Liver (tissue), 9 donors: ENCODE results near the gene HOXC6. TPM values are rescaled to one million over a fixed set of nuclear protein-coding genes. Genes with fewer than 3 reads are reported as not detected.

ENCODE experiments used
- DNase-seq: peaks from one replicate; pipeline ENCODE4 v3.0.0-alpha.2; 2017; ENCODE audit warnings: low spot score
- H3K27ac ChIP-seq, 2 donors: one replicate each; pipeline ENCODE4 v1.7.0; 2013; ENCODE audit warnings: inconsistent platforms in 2 of 2, low read length in 2 of 2, control low read depth in 1 of 2, low read depth in 1 of 2, mild to moderate bottlenecking in 1 of 2
- H3K27me3 ChIP-seq, 4 donors: one replicate each; pipeline versions ENCODE4 v1.6.1 to v1.7.0; 2013; ENCODE audit warnings: low read length in 3 of 4, inconsistent platforms in 1 of 4, mild to moderate bottlenecking in 1 of 4, moderate library complexity in 1 of 4; ENCODE audit not compliant: control insufficient read depth in 4 of 4, insufficient read depth in 4 of 4
- H3K36me3 ChIP-seq, 4 donors: one replicate each; pipeline versions ENCODE4 v1.6.1 to v1.7.0; 2013; ENCODE audit warnings: low read length in 3 of 4, mild to moderate bottlenecking in 3 of 4, low read depth in 1 of 4, moderate library complexity in 1 of 4; ENCODE audit not compliant: control insufficient read depth in 4 of 4, insufficient read depth in 3 of 4
- H3K4me1 ChIP-seq, 4 donors: one replicate each; pipeline versions ENCODE4 v1.6.1 to v1.7.0; 2013; ENCODE audit warnings: low read length in 3 of 4, mild to moderate bottlenecking in 3 of 4, moderate library complexity in 1 of 4; ENCODE audit not compliant: control insufficient read depth in 4 of 4, insufficient read depth in 4 of 4
- H3K4me3 ChIP-seq, 3 donors: one replicate each; pipeline versions ENCODE4 v1.6.1 to v1.7.0; 2013; ENCODE audit warnings: low read length in 3 of 3, control low read depth in 1 of 3, low read depth in 1 of 3, mild to moderate bottlenecking in 1 of 3
- H3K9ac ChIP-seq, 2 donors: one replicate each; pipeline ENCODE4 v1.7.0; 2013; ENCODE audit warnings: low read length in 2 of 2, mild to moderate bottlenecking in 2 of 2, moderate library complexity in 2 of 2, control low read depth in 1 of 2, low read depth in 1 of 2
- H3K9me3 ChIP-seq, 4 donors: one replicate each; pipeline versions ENCODE4 v1.6.1 to v1.7.0; 2013; ENCODE audit warnings: low read length in 3 of 4; ENCODE audit not compliant: control insufficient read depth in 4 of 4
- ATF3 ChIP-seq: IDR thresholded peaks from 2 replicates; pipeline ENCODE4 v1.6.1; 2016; ENCODE audit warnings: antibody characterized with exemption
- CTCF ChIP-seq: fragments of 150-350 bp; IDR thresholded peaks from 2 replicates; pipeline ENCODE4 v1.5.1; 2017; ENCODE audit warnings: improper control_type of control experiment, low read depth, low read length; ENCODE audit not compliant: missing input control
- EGR1 ChIP-seq, 2 donors: IDR thresholded peaks; 2 replicates each; pipeline ENCODE4 v1.6.1; 2016 to 2018; ENCODE audit warnings: antibody characterized with exemption in 2 of 2, low read depth in 2 of 2
- FOXA1 ChIP-seq: IDR thresholded peaks from 2 replicates; pipeline ENCODE4 v1.6.1; 2016; ENCODE audit warnings: antibody characterized with exemption
- FOXA2 ChIP-seq: IDR thresholded peaks from 2 replicates; pipeline ENCODE4 v1.6.1; 2016; ENCODE audit warnings: antibody characterized with exemption
- GABPA ChIP-seq, 2 donors: IDR thresholded peaks in 1 of 2; conservative IDR thresholded peaks in 1 of 2; 2 replicates each; pipeline ENCODE4 v1.6.1; 2016; ENCODE audit warnings: antibody characterized with exemption in 2 of 2, mild to moderate bottlenecking in 1 of 2, moderate library complexity in 1 of 2
- HNF4A ChIP-seq, 2 donors: conservative IDR thresholded peaks; 2 replicates each; pipeline ENCODE4 v1.6.1; 2016; ENCODE audit warnings: antibody characterized with exemption in 2 of 2, mild to moderate bottlenecking in 2 of 2
- HNF4G ChIP-seq: IDR thresholded peaks from 2 replicates; pipeline ENCODE4 v1.6.1; 2016; ENCODE audit warnings: antibody characterized with exemption
- JUND ChIP-seq, 2 donors: IDR thresholded peaks; 2 replicates each; pipeline ENCODE4 v1.6.1; 2016; ENCODE audit warnings: antibody characterized with exemption in 2 of 2
- MAX ChIP-seq: IDR thresholded peaks from 2 replicates; pipeline ENCODE4 v1.6.1; 2016; ENCODE audit warnings: antibody characterized with exemption
- REST ChIP-seq: IDR thresholded peaks from 2 replicates; pipeline ENCODE4 v1.6.1; 2016; ENCODE audit warnings: antibody characterized with exemption, mild to moderate bottlenecking
- RXRA ChIP-seq, 2 donors: IDR thresholded peaks; 2 replicates each; pipeline ENCODE4 v1.6.1; 2017 to 2018; ENCODE audit warnings: antibody characterized with exemption in 2 of 2, mild to moderate bottlenecking in 1 of 2
- SP1 ChIP-seq: IDR thresholded peaks from 2 replicates; pipeline ENCODE4 v1.6.1; 2018; ENCODE audit warnings: antibody characterized with exemption, mild to moderate bottlenecking
- YY1 ChIP-seq: IDR thresholded peaks from 2 replicates; pipeline ENCODE4 v1.6.1; 2016; ENCODE audit warnings: antibody characterized with exemption, mild to moderate bottlenecking
- ZBTB33 ChIP-seq: IDR thresholded peaks from 2 replicates; pipeline ENCODE4 v1.6.1; 2016; ENCODE audit warnings: antibody characterized with exemption
- WGBS: extraction: QIAGEN DNeasy Blood & Tissue Kit; methylation state at CpG from one replicate; pipeline ENCODE4 v1.1.7; 2013; 5-methylcytosine and 5-hydroxymethylcytosine counted together
- polyA plus RNA-seq, 2 donors: library from polyadenylated mRNA; stranded (reverse) in 1 of 2; unstranded in 1 of 2; fragments of 200-250 nt in 1 of 2; fragments of >200 nt in 1 of 2; fragmentation: Nextera tagmentation in 1 of 2; extraction: Ambion mirVana in 1 of 2; gene quantifications; one replicate each; pipeline versions ENCODE4 v1.2.1 to v1.2.3, GENCODE V29; 2013 to 2015
- total RNA-seq, 2 donors: library from RNA; depleted of rRNA; stranded (reverse); fragments of >200 nt; gene quantifications; one replicate each; pipeline ENCODE4 v1.2.3, GENCODE V29; 2014
- donor health status: healthy.
- donor health status: healthy.
- donor health status: healthy.
- donor health status: healthy.
- donor health status: healthy.

The HOXC6 gene
- total and polyA plus RNA-seq, 4 donors = 0.33 TPM; not detected in 3

GRCh38 chr12:53997204-53998109 is 30.8 kb upstream of the HOXC6 start (continued):
- no peak for TF ChIP-seq REST
- no peak for TF ChIP-seq SP1
- TF ChIP-seq MAX = no peak
- TF ChIP-seq HNF4G = no peak
- no peak for TF ChIP-seq GABPA (IDR thresholded peaks at IDR 0.05 in 1 of 2, conservative IDR thresholded peaks at IDR 0.05 in 1 of 2)

GRCh38 chr12:53998110-53998899 is 29.9 kb upstream of the HOXC6 start:
- Histone ChIP-seq H3K27ac (no peak overlapping the region), H3K36me3 (no peaks in the 10 kb centered on the region), H3K9ac (no peak overlapping the region), H3K4me3 (no peak overlapping the region), H3K9me3 (no peaks in the 10 kb centered on the region), H3K4me1 (peaks cover 15 to 27% (median 19%) of the 10 kb centered on the region in 4 donors), H3K27me3 (peaks cover 10 to 61% (median 18%) of the 10 kb centered on the region in 4 donors)
- no peak for DNase-seq
- 9% methylated on average over 11 of the region's 11 CpGs for WGBS
- no peak for TF ChIP-seq GABPA (IDR thresholded peaks at IDR 0.05 in 1 of 2, conservative IDR thresholded peaks at IDR 0.05 in 1 of 2)
- TF ChIP-seq CTCF = no peak
- no peak for TF ChIP-seq YY1
- TF ChIP-seq HNF4A (conservative IDR thresholded peaks at IDR 0.05) = no peak

GRCh38 chr12:53998900-53999236 is 29.4 kb upstream of the HOXC6 start:
- Histone ChIP-seq H3K4me1 (peaks cover 15 to 27% (median 19%) of the 10 kb centered on the region in 4 donors), H3K27me3 (peaks cover 9 to 59% (median 16%) of the 10 kb centered on the region in 4 donors), H3K9ac (no peak overlapping the region), H3K4me3 (no peak overlapping the region), H3K9me3 (no peaks in the 10 kb centered on the region), H3K36me3 (no peaks in the 10 kb centered on the region), H3K27ac (no peak overlapping the region)
- no peak for DNase-seq
- TF ChIP-seq JUND (IDR thresholded peaks at IDR 0.05) (no peak), FOXA2 (no peak), YY1 (no peak), FOXA1 (no peak), CTCF (no peak), ATF3 (no peak), GABPA (IDR thresholded peaks at IDR 0.05 in 1 of 2, conservative IDR thresholded peaks at IDR 0.05 in 1 of 2) (no peak), ZBTB33 (no peak), HNF4G (no peak), HNF4A (conservative IDR thresholded peaks at IDR 0.05) (no peak), SP1 (no peak), EGR1 (IDR thresholded peaks at IDR 0.05; ENCODE audit: low read depth in 2 of 2) (no peak), RXRA (IDR thresholded peaks at IDR 0.05) (no peak)
- 15% methylated on average over 13 of the region's 13 CpGs for WGBS
